ENCODE results near the gene KBTBD6.
"Not testable (repeated sequence)": the region's sequence is repeated elsewhere in the genome, so short reads cannot be mapped to it uniquely, and the experiment has no call there.

KBTBD6 gene

DNA sequence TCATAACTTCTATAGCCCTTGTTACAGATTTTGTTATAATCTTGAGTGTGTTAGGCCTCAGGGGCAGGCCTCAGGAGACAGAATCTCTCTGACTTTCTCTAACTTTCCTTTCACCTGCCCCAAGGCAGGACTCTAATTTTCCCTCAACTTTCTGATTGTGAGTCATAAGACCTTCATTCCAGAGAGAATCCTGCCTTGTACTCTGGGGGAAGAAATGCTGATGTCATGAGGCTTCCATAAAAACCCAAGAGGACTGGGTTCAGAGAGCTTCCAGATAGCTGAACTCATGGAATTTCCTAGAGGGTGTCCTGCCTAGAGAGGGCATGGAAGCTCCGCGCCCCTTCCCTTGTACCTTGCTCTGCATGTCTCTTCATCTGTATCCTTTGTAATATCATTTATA, 5.3 kb upstream of the KBTBD6 start (continued):
- TF ChIP-seq, protein P1, sequence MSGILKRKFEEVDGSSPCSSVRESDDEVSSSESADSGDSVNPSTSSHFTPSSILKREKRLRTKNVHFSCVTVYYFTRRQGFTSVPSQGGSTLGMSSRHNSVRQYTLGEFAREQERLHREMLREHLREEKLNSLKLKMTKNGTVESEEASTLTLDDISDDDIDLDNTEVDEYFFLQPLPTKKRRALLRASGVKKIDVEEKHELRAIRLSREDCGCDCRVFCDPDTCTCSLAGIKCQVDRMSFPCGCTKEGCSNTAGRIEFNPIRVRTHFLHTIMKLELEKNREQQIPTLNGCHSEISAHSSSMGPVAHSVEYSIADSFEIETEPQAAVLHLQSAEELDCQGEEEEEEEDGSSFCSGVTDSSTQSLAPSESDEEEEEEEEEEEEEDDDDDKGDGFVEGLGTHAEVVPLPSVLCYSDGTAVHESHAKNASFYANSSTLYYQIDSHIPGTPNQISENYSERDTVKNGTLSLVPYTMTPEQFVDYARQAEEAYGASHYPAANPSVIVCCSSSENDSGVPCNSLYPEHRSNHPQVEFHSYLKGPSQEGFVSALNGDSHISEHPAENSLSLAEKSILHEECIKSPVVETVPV (CRISPR knock-in tag; IDR thresholded peaks at IDR 0.05): no peak
- TF ChIP-seq ZFP3 (CRISPR knock-in tag; IDR thresholded peaks at IDR 0.05) (no peak), PPARA (CRISPR knock-in tag; IDR thresholded peaks at IDR 0.05; ENCODE audit: borderline replicate concordance) (no peak), ARNTL (CRISPR knock-in tag; IDR thresholded peaks at IDR 0.05; ENCODE audit: borderline replicate concordance, low read depth) (no peak), ZNF565 (CRISPR knock-in tag; conservative IDR thresholded peaks at IDR 0.05; ENCODE audit: low read depth) (no peak), TOX (CRISPR knock-in tag; IDR thresholded peaks at IDR 0.05; ENCODE audit: borderline replicate concordance) (no peak), SNAI2 (CRISPR knock-in tag; IDR thresholded peaks at IDR 0.05) (no peak)

DNA sequence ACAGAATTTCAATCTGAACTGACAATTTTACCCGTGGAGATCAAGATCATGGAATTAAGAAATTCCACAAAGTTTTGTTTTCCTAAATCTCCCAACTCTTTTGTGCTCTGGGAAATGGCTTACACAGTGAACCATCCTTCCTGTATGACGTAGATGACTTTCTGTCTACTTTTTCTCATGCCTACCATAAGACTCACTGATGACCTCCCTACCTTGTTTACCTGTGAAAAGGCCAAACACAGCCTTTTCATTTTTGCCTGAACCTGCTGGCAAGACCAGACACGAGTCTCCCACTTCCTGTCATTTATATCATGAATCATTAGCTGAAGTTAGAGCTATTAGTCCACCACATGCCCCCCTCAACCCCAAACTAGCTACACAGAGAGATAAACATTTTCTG, 4.6 kb upstream of the KBTBD6 start:
- no peak for ATAC-seq
- no peak for TF ChIP-seq RARB (CRISPR knock-in tag; IDR thresholded peaks at IDR 0.05)
- TF ChIP-seq ZFP30 (CRISPR knock-in tag; IDR thresholded peaks at IDR 0.05): no peak
- no peak for TF ChIP-seq SNAI2 (CRISPR knock-in tag; IDR thresholded peaks at IDR 0.05)
- TF ChIP-seq ZFP3 (CRISPR knock-in tag; IDR thresholded peaks at IDR 0.05): no peak
- TF ChIP-seq OSR1 (CRISPR knock-in tag; IDR thresholded peaks at IDR 0.05): no peak
- no peak for TF ChIP-seq BACH2 (CRISPR knock-in tag; IDR thresholded peaks at IDR 0.05; ENCODE audit: borderline replicate concordance)
- TF ChIP-seq ISL1 (CRISPR knock-in tag; IDR thresholded peaks at IDR 0.05): no peak
- TF ChIP-seq ZNF8 (CRISPR knock-in tag; IDR thresholded peaks at IDR 0.05): no peak
- TF ChIP-seq PPARA (CRISPR knock-in tag; IDR thresholded peaks at IDR 0.05; ENCODE audit: borderline replicate concordance): no peak
- TF ChIP-seq ZNF70 (CRISPR knock-in tag; IDR thresholded peaks at IDR 0.05): no peak
- TF ChIP-seq, protein P2, sequence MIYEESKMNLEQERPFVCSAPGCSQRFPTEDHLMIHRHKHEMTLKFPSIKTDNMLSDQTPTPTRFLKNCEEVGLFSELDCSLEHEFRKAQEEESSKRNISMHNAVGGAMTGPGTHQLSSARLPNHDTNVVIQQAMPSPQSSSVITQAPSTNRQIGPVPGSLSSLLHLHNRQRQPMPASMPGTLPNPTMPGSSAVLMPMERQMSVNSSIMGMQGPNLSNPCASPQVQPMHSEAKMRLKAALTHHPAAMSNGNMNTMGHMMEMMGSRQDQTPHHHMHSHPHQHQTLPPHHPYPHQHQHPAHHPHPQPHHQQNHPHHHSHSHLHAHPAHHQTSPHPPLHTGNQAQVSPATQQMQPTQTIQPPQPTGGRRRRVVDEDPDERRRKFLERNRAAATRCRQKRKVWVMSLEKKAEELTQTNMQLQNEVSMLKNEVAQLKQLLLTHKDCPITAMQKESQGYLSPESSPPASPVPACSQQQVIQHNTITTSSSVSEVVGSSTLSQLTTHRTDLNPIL (CRISPR knock-in tag; IDR thresholded peaks at IDR 0.05; ENCODE audit: low read depth): no peak
- no peak for TF ChIP-seq TCF4 (CRISPR knock-in tag; IDR thresholded peaks at IDR 0.05; ENCODE audit: borderline replicate concordance)
- TF ChIP-seq ZC3H10 (CRISPR knock-in tag; IDR thresholded peaks at IDR 0.05): no peak
- no peak for TF ChIP-seq CSDC2 (CRISPR knock-in tag; IDR thresholded peaks at IDR 0.05)
- TF ChIP-seq, protein P1 (CRISPR knock-in tag; IDR thresholded peaks at IDR 0.05): no peak

DNA sequence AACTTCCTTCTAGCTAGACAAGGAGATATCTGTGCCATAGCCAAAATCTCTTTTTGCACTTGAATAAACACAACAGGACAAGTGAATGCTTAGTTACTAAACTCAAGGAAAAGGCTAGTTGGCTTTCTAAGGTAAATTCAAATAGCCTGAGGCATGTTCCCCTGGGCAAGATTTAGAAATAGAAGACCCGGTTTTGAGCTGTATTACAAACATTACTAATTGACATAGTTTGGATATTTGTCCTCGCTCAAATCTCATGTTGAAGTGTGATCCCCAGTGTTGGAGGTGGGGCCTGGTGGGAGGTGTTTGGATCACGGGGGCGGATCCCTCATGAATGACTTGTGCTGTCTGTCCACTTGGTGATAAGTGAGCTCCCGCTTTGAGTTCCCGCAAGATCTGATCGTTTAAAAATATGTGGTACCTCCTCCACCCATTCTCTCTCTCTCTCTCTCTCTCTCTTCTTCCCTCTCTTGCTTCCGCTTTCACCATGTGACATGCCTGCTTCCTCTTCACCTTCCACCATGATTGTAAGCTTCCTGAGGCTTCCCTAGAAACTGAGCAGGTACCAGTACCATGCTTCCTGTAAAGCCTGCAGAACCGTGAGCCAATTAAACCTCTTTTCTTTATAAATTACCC, 3.9 kb upstream of the KBTBD6 start:
- ATAC-seq: no peak
- TF ChIP-seq RARB (CRISPR knock-in tag; IDR thresholded peaks at IDR 0.05) (no peak), OSR1 (CRISPR knock-in tag; IDR thresholded peaks at IDR 0.05) (no peak)
- TF ChIP-seq, protein P3, sequence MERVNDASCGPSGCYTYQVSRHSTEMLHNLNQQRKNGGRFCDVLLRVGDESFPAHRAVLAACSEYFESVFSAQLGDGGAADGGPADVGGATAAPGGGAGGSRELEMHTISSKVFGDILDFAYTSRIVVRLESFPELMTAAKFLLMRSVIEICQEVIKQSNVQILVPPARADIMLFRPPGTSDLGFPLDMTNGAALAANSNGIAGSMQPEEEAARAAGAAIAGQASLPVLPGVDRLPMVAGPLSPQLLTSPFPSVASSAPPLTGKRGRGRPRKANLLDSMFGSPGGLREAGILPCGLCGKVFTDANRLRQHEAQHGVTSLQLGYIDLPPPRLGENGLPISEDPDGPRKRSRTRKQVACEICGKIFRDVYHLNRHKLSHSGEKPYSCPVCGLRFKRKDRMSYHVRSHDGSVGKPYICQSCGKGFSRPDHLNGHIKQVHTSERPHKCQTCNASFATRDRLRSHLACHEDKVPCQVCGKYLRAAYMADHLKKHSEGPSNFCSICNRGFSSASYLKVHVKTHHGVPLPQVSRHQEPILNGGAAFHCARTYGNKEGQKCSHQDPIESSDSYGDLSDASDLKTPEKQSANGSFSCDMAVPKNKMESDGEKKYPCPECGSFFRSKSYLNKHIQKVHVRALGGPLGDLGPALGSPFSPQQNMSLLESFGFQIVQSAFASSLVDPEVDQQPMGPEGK (CRISPR knock-in tag; IDR thresholded peaks at IDR 0.05; ENCODE audit: borderline replicate concordance): no peak

DNA sequence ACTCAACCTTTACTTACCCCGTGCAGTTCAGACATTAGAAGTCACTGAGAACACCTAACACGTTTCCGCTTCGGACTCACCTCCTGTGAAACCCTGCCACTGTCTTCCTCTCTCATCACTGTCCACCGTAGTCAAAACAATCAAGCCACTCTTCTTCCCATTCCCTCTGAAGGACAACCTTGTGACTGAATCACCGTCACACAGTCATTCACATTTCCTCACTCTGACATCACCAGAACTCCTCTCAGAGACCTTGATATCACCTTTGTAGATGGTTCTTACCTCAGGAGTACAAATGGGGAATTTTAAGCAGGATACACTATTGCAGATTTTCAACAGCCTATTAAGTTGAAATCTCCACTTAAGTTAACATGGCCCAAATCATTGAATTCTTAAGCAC, 1.3 kb upstream of the KBTBD6 start:
- TF ChIP-seq, protein P4, sequence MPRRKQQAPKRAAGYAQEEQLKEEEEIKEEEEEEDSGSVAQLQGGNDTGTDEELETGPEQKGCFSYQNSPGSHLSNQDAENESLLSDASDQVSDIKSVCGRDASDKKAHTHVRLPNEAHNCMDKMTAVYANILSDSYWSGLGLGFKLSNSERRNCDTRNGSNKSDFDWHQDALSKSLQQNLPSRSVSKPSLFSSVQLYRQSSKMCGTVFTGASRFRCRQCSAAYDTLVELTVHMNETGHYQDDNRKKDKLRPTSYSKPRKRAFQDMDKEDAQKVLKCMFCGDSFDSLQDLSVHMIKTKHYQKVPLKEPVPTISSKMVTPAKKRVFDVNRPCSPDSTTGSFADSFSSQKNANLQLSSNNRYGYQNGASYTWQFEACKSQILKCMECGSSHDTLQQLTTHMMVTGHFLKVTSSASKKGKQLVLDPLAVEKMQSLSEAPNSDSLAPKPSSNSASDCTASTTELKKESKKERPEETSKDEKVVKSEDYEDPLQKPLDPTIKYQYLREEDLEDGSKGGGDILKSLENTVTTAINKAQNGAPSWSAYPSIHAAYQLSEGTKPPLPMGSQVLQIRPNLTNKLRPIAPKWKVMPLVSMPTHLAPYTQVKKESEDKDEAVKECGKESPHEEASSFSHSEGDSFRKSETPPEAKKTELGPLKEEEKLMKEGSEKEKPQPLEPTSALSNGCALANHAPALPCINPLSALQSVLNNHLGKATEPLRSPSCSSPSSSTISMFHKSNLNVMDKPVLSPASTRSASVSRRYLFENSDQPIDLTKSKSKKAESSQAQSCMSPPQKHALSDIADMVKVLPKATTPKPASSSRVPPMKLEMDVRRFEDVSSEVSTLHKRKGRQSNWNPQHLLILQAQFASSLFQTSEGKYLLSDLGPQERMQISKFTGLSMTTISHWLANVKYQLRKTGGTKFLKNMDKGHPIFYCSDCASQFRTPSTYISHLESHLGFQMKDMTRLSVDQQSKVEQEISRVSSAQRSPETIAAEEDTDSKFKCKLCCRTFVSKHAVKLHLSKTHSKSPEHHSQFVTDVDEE (CRISPR knock-in tag; IDR thresholded peaks at IDR 0.05): no peak
- ATAC-seq: no peak

DNA sequence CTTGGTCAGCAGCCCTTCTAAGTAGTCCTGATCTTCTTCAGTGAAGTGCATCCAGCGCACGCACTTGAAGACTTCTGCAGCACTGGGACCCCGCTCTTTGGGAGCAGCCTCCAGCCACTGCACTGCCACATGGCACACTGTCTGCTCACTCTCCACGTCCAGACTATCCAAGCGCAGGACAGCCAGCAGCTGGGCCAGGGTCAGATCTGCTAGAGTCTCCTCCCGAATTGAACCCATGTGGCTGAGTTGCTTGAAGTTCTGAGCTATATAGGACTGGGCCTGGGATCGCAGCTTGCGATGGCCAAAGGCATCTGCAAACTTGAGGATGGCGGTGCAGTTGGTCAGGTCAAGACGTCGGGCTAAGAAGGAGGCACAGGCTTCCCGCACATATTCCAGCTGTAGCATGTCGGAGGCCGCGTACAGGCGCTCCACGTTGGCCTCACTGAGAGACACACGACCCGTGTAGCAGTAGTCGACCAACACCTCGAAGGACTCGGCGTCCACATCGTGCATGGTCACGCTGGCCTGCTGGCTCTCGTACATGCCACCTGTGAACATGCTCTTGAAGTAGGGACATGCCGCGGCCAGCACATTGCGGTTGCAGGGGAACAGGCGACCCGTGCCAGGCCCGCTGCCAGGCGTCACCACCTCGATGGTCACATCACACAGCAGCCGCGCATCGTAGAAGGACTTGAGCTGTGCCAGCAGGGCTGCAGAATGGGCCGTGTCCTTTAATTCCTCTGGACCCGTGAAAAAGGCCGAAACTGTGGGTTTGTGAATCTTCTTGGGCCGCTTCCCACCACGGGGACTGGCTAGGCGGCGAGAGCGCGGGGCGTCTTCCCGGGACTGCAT, 716 bp downstream of the KBTBD6 start:
- peak; percentile 31 for ATAC-seq

DNA sequence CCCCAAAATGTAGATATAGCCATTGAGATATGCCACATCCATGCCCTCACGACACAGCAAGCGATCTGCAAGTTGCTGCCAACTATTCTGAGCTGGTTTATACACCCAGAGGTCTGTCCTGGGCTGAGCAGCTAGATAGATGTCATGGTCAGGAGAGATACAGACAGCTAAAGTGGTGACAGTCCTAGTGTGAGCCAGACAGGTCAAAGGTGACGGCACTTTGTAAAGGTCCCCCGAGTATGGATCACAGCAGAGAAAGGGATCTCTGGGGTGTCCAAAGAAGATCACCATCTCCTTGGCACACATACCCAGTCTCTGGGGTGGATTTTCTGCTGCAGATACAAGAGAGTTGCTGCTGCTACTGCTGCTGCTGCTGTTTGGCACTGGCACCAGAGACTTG, 1.4 kb downstream of the KBTBD6 start:
- ATAC-seq: not testable (repeated sequence)
